ENCODE measurements around the gene OCSTAMP.
A peak's percentile ranks its signal among the peaks of the same experiment; 100 is the strongest.

Gene OCSTAMP

DNA sequence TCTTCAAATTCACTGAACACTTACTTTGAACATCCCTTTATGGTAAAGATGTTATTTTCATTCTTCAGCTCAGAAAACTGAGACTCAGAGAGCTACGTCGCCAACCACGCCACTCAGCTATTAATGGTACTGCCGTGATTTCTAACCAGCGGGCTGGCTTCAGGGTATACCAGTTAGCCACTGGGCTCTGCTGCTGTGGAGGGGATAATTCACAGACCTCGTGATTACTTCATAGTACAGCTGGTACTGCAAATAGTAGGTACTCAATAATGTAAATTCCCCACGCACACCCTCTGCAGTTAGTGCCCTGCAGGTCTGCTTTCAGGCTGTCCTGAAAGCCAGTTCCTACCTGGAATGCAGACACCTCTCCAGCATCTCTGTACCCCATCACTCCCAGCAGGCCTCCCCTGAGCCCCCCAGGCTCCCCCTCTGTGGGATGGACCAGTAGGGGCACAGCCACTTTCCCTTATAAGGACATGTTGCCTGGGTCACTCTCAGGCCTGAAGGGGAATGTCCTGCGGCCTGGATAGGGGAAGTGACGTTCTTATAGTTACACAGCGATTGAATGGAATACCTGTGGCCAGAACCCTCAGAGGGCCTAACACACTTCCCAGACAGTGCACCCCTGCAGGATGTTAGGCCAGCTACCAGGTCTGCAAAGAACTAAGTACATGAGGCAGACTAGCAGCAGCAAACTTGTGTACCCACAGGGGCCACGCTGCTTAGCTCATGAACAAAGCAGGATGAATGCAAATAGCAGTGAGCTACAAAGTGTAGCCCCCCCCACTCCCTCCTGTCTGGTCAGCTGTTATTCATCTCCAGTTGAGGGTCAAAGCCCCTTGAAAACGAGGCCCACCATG, 1.3 kb upstream of the OCSTAMP start:
- DNase-seq = no peak

DNA sequence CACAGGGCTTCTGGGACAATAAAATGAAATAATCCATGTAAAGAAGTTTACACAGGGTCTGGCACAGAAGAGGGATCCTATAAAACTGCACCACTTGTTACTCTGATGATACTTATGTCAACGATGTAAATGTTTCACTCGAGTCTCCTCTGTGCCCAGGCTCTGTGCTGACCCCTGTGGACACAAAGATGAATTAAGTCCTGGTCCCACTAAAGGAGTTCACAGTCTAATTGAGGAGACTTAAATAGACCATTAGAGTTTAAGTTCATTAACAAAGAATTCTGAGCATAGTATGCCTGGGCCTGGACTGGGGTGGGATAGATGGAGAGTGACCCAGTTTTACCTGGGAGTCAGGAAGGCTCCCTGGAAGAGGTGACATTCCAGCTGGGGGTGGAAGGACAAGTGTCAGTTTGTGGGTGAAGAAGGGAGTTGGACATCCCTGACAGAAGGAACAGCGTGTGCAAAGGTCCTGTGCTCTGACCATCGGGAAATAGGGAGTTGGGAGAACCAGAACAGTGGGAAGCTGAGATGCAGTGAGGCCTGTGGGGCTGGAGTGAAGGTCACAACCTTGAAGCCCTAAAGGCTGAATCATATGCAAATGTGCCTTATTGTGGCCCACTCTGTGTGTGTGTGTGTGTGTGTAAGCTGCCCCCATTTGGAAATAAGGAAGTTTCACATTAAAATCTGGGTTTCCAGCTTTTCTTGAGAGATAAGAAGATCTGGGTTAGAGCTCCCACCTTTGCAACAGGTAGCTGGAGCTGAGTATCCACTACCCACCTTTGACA, 1.1 kb downstream of the OCSTAMP start:
- no peak for DNase-seq

DNA sequence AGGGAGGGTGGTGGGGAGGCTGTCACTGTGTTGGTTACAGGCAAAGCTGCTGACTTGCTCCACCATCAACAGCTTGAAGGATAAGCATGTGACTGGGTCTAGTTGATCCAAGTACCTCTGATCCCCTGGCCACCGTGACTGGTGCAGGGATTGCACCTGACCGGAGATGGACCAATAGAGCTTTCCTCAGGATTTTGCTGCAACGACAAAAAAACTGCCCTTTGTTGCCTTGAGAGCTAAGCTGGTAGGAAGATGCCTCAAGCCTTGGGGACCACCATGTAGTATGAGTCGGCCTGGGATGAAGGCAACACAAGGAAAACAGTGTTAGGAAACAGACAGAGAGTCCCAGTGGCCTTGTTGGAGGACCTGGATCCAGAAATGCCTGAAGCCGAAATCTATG, 1.8 kb downstream of the OCSTAMP start:
- no peak for DNase-seq

DNA sequence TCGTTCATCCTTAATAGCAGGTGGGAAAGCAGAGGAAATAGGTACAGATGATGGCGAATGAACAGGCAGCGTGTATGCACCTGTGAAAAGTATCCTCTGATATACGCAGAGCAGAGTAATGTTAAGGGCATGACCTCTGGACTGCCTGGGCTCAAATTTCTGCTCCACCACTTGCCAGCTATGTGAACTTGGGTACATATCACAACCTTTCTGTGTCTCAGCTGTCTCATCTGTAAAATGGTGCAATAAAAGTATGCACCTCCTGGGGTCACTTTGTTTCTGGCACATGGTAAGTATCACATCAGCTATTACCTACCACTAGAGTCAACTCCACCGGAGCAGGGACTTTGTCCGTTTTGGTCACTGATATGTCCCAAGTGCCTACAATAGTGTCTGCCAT, 2.5 kb downstream of the OCSTAMP start:
- no peak for DNase-seq

DNA sequence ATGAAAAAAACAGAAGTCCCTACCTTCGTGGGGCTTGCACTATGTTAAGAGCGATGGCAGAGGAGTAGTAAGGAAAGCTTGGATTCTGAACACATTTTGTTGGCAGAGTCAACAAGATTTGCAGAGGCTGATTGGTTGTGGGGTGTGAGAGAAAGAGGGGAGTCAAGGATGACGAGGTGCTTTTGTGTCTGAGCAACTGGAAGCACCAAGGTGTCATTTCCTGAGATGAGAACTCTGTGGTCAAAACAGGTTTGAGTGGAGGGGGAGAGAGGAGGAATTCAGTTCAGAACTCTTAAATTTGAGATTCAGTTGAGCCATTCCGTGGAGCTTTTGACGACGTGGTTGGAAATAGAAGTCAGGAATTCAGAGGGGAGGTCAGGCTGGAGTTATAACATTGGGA, 3.5 kb downstream of the OCSTAMP start:
- no peak for DNase-seq

DNA sequence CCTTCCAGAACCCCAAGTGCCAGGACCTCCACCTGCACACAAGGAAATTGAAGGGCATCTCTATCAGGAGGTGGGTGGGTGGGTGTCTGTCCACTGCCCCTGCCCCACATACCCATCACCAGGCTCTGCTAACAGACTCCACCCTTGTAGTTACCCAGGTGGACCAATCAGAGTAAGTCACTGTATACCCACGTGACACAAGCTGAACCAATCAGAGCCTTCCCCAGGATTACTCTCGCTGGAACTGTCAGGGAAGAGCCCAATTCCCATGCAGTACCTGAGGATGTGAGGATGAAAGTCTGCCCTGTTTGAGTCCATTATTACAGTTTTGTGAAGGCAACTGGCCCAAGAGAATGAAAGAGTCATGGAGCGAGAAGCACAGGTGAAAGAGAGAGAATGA, 4.2 kb downstream of the OCSTAMP start:
- DNase-seq = no peak

DNA sequence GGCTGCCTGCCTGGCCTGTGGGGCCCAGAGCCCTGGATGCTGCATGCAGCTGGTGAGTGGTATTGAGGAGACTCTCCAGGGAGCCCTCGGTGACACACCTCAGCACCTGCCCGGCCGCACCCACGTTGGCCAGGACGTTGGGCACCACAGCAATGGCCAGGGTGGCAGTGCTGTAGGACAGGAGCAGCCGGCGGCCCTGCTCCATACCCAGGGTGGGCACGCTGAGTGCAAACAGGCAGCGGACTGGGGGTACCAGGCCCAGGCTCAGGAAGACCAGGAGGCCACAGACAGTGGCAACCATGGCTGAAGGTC, 4.7 kb downstream of the OCSTAMP start:
- DNase-seq = no peak

DNA sequence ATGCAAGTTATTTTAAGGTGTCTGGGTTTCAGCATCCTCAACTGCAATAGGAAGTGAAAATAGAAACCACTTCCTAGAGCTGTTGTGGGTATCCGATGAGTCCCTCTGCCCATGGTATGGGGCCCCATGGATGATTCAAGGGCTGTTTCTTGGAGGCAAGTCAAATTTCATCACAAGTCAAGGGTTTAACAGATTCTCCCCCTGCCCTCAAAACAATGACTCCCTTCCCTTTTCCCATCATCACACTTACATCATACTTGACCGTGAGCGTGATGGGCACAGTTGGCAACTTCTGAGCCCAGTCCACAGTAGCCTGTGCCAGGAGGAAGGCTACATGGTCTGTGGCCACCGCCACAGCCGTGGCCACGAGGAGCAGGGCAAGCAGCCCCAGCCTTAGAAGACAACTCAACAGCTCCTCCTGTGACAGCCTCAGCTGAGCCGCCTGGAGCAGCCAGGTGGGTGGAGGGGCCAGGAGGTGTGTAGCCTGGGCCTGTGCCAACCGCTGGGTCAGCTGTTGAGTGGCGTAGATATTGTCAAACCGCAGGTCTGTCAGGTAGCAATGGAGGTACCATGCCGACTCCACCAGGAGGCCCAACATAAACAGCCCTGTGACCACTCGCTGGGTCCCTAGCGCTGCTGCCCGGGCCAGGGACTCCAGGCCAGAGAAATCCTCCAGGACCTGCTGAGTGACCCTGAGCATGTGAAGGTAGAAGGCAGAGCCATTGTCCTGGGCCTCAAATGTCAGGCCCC, 5.2 kb downstream of the OCSTAMP start:
- DNase-seq = no peak

DNA sequence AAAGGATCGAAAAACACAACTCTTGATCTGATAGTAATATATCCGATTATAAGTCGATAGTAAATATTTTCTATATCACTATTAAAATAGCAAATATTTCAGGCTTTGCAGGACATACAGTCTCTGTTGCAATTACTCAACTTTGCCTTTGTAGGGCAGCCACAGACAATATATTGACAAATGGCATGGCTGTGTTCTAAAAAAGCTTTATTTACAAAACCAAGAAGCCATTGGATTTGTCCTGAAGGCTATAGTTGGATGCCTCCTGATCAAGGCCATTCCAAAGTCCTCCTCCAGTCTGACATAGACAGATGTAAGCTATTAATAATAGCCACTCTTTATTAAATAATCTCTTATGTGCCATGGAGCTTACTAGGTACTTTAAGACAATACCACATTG, 5.9 kb downstream of the OCSTAMP start:
- no peak for DNase-seq

DNA sequence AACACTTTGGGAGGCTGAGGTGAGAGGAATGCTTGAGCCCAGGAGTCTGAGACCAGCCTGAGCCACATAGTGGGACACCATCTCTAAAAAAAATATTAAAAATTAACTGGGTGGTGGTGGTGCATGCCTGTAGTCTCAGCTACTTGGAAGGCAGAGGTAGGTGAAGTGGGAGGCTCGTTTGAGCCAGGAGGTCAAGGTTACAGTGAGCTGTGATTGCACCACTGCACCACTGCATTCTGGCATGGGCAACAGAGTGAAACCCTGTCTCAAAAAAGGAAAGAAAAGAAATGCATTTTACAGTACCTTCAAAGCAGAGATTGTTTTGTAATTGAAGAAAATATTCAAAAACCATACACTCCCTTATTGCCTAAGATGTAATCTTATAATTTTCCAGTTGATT, 6.5 kb downstream of the OCSTAMP start:
- DNase-seq = no peak

DNA sequence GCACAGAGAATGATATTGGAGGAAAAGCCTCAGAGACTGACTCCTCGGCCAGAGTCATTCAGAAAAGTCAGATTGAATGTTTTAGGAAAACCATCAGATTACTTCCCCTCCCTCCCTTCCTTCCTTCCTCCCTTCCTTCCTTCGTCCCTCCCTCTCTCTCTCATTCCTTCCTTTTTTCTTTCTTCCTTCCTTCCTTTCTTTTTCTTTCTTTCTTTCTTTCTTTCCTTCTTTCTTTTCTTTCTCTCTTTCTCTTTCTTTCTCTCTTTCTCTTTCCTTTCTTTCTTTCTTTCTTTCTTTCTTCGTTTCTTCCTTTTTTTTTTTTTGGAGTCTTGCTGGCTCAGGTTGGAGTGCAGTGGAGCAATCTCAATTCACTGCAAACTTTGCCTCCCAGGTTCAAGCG, 7.4 kb downstream of the OCSTAMP start:
- DNase-seq = no peak

DNA sequence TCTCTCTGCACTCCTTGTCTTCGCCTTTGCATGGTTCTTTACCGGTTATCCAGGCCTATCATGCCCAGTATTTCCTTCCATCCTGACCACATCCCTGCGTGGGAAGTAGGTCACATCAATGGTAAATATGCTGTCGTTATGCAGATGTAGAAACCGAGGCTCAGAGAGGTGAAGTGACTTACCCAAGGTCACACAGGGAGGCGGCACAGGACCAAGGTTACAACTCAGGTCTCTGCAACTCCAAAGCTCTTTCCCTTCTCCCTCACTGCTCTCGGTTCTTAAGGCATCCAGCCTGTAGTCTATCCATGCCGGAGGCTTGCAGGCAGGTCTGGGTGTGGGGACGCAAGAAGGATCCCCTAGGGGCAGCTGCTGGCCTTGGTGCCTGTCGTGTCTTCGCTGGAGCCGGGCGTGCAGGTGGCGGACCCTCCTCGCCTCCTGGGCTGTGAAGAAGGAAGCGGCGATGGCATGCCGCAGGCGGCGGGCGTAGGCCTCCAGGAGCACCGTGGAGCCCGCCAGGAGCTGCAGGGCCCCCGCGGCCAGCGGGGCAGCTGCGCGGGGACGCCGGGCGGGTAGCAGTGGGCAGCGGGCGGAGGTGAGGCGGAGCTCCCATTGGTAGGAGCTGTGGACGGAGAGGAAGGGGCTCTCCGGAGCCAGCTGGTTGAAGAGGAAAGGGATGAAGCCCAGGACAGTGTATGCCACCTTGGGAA, 9.1 kb downstream of the OCSTAMP start:
- no peak for DNase-seq

DNA sequence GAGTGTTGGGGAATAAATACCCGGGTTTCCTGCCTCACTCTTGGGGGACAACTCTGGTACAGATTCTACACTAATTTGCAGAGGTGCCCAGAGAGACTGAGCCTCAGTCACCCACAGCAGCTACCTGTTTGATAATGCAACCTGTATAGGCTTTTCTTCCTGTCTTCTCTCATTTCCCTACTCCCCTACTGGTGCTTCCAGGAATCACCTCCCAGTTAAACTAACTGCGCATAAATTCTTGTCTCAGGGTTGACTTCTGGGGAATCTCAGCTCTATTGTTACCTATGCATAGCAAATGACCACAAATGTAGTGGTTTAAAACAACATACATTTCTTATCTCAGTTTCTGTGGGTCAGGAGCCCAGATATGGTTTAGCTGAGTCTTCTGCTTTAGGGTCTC, 11.3 kb downstream of the OCSTAMP start:
- DNase-seq = no peak

DNA sequence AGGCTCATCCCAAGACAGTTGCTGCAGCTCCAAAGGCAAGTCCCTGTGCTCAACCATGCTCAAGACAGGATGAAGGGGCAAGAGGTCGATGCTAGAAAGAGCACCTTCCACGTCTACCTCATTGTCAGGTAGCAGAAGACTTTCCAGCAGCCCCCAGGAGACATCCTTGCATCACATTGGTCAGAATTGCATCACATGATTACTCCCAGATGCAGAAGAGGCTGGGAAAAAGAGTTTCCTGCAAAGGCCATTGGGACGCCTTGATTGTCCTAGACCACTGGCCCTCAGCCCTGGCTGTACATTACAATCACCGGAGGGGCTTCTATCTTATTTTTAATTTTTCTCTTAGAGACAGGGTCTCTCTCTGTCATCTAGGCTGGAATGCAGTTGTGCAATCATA, 19.8 kb downstream of the OCSTAMP start:
- DNase-seq = no peak

DNA sequence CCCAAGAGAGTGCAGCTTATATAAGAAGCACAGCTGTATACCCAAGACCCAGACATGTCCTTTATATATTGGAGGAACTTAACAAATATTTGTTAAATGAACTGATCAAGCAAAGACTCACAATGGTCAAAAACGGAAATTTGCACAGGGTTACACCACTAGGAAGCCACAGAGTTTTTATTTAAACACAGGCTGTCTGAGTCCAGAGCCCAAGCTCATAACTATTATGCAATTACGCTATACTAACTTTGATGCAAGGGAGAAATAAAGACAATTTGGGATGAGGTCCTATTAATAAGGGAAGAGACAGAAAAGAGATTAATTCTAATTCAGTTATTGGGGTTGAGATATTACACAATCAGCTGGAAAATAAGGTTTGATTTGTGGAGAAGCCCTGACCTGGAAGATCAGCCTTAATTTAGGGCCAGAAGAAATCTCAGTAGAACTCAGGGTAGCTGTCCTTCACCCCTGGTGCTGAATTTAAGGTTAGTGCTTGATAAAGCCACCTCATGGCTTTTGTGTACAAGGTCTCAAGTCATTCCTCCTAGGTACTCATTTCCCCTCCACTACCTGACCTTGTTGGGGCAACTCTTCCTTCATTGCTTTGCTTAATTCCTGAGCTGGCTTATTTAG, 26.6 kb downstream of the OCSTAMP start:
- no peak for DNase-seq

DNA sequence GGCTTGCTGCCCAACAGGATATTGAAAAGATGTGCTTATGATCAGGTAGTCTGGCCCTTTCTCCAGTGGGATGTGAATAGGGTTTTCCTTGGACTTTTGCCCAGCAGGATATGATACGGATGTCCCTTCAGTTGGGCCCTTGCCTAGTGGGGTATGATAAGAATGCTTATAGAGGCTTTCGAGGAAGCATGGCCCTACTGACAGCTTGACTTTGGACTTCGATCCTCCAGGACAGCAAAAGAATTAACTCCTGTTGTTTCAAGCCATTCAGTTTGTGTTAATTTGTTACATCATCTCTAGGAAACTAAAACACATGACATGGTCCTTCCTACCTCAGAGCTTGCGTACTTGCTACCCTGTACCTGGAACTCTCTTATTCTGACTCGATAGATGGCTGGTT, 27.3 kb downstream of the OCSTAMP start:
- DNase-seq = no peak

DNA sequence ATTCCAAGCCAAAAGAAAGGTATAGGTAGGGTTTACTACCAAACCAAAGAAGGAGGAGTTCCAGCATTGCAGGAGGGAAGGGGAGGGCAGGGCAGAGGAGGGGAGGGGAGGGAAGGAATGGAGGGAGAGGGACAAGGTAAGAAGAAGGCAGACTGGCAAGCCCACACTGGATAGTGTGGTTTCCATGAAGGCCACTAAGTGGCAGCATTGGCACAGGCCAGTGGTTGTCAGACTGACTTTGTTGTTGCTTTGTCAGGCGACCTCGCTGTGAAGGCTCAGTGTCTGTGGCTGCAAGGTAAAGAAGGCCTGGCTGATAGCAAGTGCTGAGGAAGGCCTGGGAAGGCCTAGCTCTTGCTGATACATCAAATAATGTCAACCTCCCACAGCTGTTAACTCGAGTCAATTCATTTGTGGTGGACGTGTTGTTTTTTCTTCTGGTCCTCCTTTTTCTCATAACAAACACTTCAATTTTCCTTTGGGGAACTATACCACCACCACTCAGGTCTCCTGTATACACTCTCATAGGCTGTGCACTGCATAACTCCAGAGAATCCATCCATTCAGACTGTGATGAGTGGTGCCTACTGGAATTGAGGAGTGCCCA, 29.4 kb downstream of the OCSTAMP start:
- peak; percentile 55 for DNase-seq

DNA sequence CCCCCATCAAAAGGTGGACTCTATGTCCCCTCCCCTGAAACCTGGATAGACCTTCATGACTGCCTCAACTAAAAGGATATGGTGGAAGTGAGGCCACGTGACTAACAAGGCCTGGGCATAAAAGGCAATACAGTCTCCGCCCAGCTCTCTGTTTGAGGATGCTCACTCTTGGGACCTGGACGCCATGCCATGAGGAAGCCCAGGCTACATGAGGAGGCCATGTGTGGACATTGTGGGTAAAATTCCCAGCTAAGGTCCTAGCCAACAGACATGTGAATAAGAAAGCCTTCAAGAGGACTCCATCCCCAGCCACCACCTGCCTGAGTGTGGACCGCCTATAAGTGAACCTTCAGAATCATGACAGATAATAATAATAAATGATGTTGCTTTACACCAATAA, 29.9 kb downstream of the OCSTAMP start:
- no peak for DNase-seq

DNA sequence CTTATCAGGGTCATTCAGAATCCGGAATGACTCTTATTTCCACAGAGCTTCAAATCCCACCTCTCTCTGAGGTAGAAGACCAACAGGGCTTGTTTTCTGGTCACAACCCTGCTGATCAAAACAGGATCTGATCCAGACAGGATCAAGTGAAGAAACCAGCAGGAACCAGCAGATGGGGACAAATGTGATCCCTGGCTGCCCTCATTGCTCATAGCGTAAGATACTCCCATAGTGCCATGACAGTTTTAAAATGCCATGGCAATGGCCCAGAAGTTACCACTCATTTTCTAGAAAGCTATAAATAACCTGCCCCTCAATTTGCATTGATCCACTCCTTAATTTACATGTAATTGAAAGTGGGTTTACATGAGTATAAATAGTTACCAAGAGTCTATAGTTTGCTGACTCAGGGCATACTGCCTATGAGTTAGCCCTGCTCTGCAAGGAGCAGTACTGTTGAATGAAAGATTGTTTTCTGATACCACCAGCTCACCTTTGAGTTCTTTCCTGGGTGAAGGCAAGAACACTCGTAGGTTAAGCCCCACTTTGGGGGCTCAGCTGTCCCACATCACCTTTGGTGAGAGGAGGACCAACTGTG, 30.9 kb downstream of the OCSTAMP start:
- DNase-seq = no peak

DNA sequence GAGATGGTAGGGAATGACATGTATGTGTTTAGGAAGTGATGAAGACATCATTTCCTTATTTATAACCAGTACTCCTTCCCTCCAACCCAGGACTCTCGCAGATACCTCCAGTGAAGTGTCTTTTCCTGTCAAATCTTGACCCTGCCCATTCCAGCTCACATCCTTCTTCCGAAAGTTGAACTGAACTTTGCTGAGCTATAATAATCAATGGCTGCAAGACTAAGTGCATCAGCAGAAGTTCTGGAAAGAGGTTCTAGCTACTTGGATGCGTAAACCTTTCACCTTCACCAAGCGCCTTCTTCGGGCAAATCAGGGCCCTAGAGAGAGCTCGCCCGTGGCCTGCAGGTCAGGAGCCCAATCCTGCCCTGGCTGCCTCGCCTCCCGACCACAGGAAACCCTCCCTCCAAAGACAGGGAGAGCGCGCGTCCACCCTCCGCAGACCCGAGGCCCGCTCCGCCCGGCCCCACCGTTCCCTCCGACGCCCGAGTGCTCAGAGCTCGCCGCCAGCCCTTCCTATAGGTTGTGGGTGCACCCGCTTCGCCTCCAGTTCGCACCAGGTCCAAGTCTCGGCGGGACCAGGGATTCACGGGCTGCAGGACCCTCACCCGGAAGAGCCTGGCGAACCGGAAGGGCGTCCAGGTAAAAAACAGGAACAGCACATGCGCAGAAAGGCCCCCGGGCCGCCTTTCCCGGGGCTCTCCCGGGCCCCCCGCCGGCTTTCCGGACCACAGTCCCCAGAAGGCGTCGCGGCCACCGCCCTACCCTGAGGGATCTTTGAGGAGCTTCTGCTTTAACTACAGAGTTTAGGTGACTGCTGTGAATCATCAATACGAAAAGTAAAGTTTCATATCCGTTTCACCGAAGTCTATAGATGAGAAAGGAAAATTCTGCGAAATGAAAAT, 37.3 kb downstream of the OCSTAMP start, which contains the start of gene ZNF334:
TSS of gene ZNF334 (minus strand) at position 617 of the 902 bp plus-strand sequence. CDS start 1,457 bp downstream, outside the sequence.
- DNase-seq = no peak

DNA sequence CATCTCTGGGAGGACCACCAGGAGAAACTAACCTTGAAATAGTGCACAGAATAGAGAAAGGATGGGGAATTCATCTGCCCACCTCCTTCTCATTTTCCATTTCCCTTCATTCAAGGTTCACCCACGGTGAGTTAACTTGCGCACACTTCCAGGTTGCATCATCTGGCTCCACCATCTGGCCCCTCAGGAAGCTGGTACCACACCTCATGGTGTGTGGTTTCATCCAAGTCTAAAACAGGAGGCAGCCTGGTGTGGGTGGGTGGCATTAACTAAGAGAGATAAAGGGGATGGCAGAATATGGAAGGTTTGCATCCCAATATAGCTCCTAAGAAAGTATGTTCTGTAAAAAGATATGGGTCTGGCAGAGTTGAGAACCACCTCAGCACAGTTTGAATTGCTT, 40.9 kb downstream of the OCSTAMP start:
- no peak for DNase-seq
